Esophagus squamous epithelium (tissue), 5 donors: ENCODE data around the gene KLHL17. TPM values are rescaled to one million over a fixed set of nuclear protein-coding genes. Genes with fewer than 3 reads are reported as not detected.

ENCODE experiments used
- DNase-seq: peaks from one replicate; lab custom pipeline; 2025; lab: John Stamatoyannopoulos, UW
- H3K27ac ChIP-seq, 4 donors: fragments of 200-600 bp; sonication (generic); one replicate each; pipeline ENCODE4 v1.5.1; 2016 to 2019; ENCODE audit warnings: mild to moderate bottlenecking in 1 of 4
- H3K27me3 ChIP-seq, 4 donors: fragments of 200-600 bp; sonication (generic); 1 replicate in 3 of 4; 2 replicates in 1 of 4; pipeline versions ENCODE4 v1.5.1 to v1.6.0; 2017 to 2021; ENCODE audit warnings: antibody characterized with exemption in 1 of 4
- H3K36me3 ChIP-seq, 3 donors: fragments of 200-600 bp; sonication (generic); one replicate each; pipeline ENCODE4 v1.5.1; 2016 to 2019
- H3K4me1 ChIP-seq, 3 donors: fragments of 200-600 bp; sonication (generic); one replicate each; pipeline ENCODE4 v1.5.1; 2017 to 2019
- H3K4me3 ChIP-seq, 4 donors: fragments of 200-600 bp; sonication (generic); 1 replicate in 3 of 4; 2 replicates in 1 of 4; pipeline ENCODE4 v1.5.1; 2016 to 2019; ENCODE audit warnings: mild to moderate bottlenecking in 2 of 4, moderate library complexity in 1 of 4
- H3K9me3 ChIP-seq, 3 donors: fragments of 200-600 bp; sonication (generic); one replicate each; pipeline ENCODE4 v1.5.1; 2016 to 2019
- CTCF ChIP-seq, 6 experiments: fragments of 450-650 bp in 4 of 6; fragments of 200-600 bp in 2 of 6; sonication (generic) in 2 of 6; IDR thresholded peaks; one replicate each; pipeline ENCODE4 v1.5.1; 2016 to 2019; ENCODE audit warnings: antibody characterized with exemption in 6 of 6, mild to moderate bottlenecking in 4 of 6, moderate library complexity in 4 of 6
- POLR2A ChIP-seq, 4 donors: fragments of 450-650 bp; IDR thresholded peaks; one replicate each; pipeline ENCODE4 v1.6.1; 2017; ENCODE audit warnings: antibody characterized with exemption in 4 of 4, mild to moderate bottlenecking in 4 of 4, moderate library complexity in 3 of 4
- WGBS, 2 donors: methylation state at CpG; one replicate each; pipeline ENCODE4 v1.1.5; 2018; 5-methylcytosine and 5-hydroxymethylcytosine counted together
- intact Hi-C: fragments of 100-400 bp; cut with DNase I; formaldehyde crosslinking; loops from one replicate; pipeline ENCODE4 v1.15.0; 2022
- total RNA-seq, 4 donors: library from RNA; depleted of rRNA; stranded (reverse); fragments of >200 nt; gene quantifications; one replicate each; pipeline ENCODE4 v1.1.0, GENCODE V29; 2016
- donor health status: DM: yes; HTN: yes; CAD: no.

The KLHL17 gene
- total RNA-seq, 4 donors from 2014 or later = 8.7 to 13.8 (median 10.3) TPM

GRCh38 chr1:980602-981395 is 20.4 kb downstream of the KLHL17 start:
- Histone ChIP-seq H3K36me3 (no peaks in the 10 kb centered on the region), H3K4me1 (peaks cover 6 to 32% (median 6%) of the 10 kb centered on the region in 3 donors), H3K9me3 (no peaks in the 10 kb centered on the region), H3K27me3 (peaks cover 0 to 81% (median 3%) of the 10 kb centered on the region in 4 donors), H3K4me3 (no peak overlapping the region), H3K27ac (no peak overlapping the region)
- WGBS, 2 donors = 61 to 77% methylated on average over 5 to 8 of the region's 35 CpGs
- intact Hi-C loops = loop anchor here (5.0 kb wide), 1 partner anchor 82 kb away; no protein-coding TSS in a partner anchor
- TF ChIP-seq POLR2A (IDR thresholded peaks at IDR 0.05) (no peak), CTCF (IDR thresholded peaks at IDR 0.05) (no peak)
- DNase-seq = no peak

- intact Hi-C loops = loop anchor here (5.0 kb wide), 1 partner anchor 81 kb away; no protein-coding TSS in a partner anchor
- WGBS, 2 donors = 80% methylated on average over 3 of the region's 21 CpGs; no CpG with 5 or more reads in 1 of the 2 donors
- Histone ChIP-seq H3K9me3 (no peaks in the 10 kb centered on the region), H3K36me3 (no peaks in the 10 kb centered on the region), H3K27ac (no peak overlapping the region), H3K27me3 (peaks cover 0 to 81% (median 3%) of the 10 kb centered on the region in 4 donors), H3K4me3 (no peak overlapping the region), H3K4me1 (peaks cover 0 to 25% (median 0%) of the 10 kb centered on the region in 3 donors)
- DNase-seq = no peak
- TF ChIP-seq CTCF (IDR thresholded peaks at IDR 0.05) (no peak), POLR2A (IDR thresholded peaks at IDR 0.05) (no peak)
These were observed 21.1 kb downstream of the KLHL17 start for GRCh38 chr1:981491-981954.

GRCh38 chr1:981955-982558 is 21.7 kb downstream of the KLHL17 start, which contains the start of gene PERM1:
Gene PERM1 (minus strand): TSS chr1:982093. CDS start chr1:981029, 1,064 bp downstream.
- Histone ChIP-seq H3K36me3 (no peaks in the 10 kb centered on the region), H3K4me1 (peaks cover 0 to 24% (median 0%) of the 10 kb centered on the region in 3 donors), H3K27ac (no peak within 1 kb of the TSS), H3K4me3 (no peak within 1 kb of the TSS), H3K27me3 (peaks cover 0 to 86% (median 3%) of the 10 kb centered on the region in 4 donors), H3K9me3 (no peaks in the 10 kb centered on the region)
- no peak for DNase-seq
- intact Hi-C loops = loop anchor here (5.0 kb wide), 1 partner anchor 80 kb away; no protein-coding TSS in a partner anchor
- 55% methylated on average over 17 of the region's 28 CpGs; no CpG with 5 or more reads in 1 of the 2 donors for WGBS, 2 donors
- TF ChIP-seq POLR2A (IDR thresholded peaks at IDR 0.05) (no peak), CTCF (IDR thresholded peaks at IDR 0.05) (no peak)

- H3K36me3 ChIP-seq = no peaks in the 10 kb centered on the region
- TF ChIP-seq POLR2A (IDR thresholded peaks at IDR 0.05) (no peak), CTCF (IDR thresholded peaks at IDR 0.05) (no peak)
- DNase-seq = no peak
- no peaks in the 10 kb centered on the region for H3K9me3 ChIP-seq
- H3K27ac ChIP-seq = no peak overlapping the region
- peaks cover 0 to 24% (median 0%) of the 10 kb centered on the region in 3 donors for H3K4me1 ChIP-seq
- WGBS, 2 donors = 52 to 66% methylated on average over 13 to 38 of the region's 43 CpGs
- intact Hi-C loops = loop anchor here (5.0 kb wide), 1 partner anchor 79 kb away; no protein-coding TSS in a partner anchor
- H3K27me3 ChIP-seq = peaks cover 0 to 86% (median 3%) of the 10 kb centered on the region in 4 donors
- no peak overlapping the region for H3K4me3 ChIP-seq
These were observed 22.5 kb downstream of the KLHL17 start for GRCh38 chr1:982765-983436.
